GM19452 (cell line): ENCODE measurements around the gene THUMPD3.

Experiments used
- ATAC-seq: cut with Tn5 transposase; IDR thresholded peaks from one replicate; pipeline ENCODE4 v1.9.1; 2021; ENCODE audit not compliant: unreplicated experiment

Gene THUMPD3

GRCh38 chr3:9396632-9397331 lies 33.9 kb downstream of the THUMPD3 start:
- peak; percentile 73 for ATAC-seq

GRCh38 chr3:9397332-9397905 lies 34.6 kb downstream of the THUMPD3 start, which contains the start of gene SETD5:
Gene SETD5, plus strand, starts transcription at chr3:9397615. Its CDS starts 31,324 bp downstream, at chr3:9428939.
- peak; percentile 47 for ATAC-seq

GRCh38 chr3:9397906-9398699 lies 35.2 kb downstream of the THUMPD3 start:
- ATAC-seq, result no peak

- no peak for ATAC-seq
Observed at GRCh38 chr3:9398700-9399336, 36.0 kb downstream of the THUMPD3 start.

- ATAC-seq, result no peak
Observed at GRCh38 chr3:9399337-9399703, 36.5 kb downstream of the THUMPD3 start.

GRCh38 chr3:9399746-9400145 lies 36.9 kb downstream of the THUMPD3 start:
- ATAC-seq, result no peak

GRCh38 chr3:9400616-9401015 lies 37.8 kb downstream of the THUMPD3 start:
- no peak for ATAC-seq

- no peak for ATAC-seq
Observed at GRCh38 chr3:9401986-9402385, 39.1 kb downstream of the THUMPD3 start.

GRCh38 chr3:9402410-9403228 lies 39.8 kb downstream of the THUMPD3 start:
- no peak for ATAC-seq

- ATAC-seq, result no peak
Observed at GRCh38 chr3:9403463-9403862, 40.6 kb downstream of the THUMPD3 start.

GRCh38 chr3:9404680-9405079 lies 41.8 kb downstream of the THUMPD3 start:
- no peak for ATAC-seq

- no peak for ATAC-seq
Observed at GRCh38 chr3:9405756-9406155, 42.9 kb downstream of the THUMPD3 start.

- no peak for ATAC-seq
Observed at GRCh38 chr3:9406856-9407626, 44.2 kb downstream of the THUMPD3 start.

- no peak for ATAC-seq
Observed at GRCh38 chr3:9408061-9408460, 45.2 kb downstream of the THUMPD3 start.

GRCh38 chr3:9408546-9408945 lies 45.7 kb downstream of the THUMPD3 start:
- ATAC-seq, result no peak

- ATAC-seq, result no peak
Observed at GRCh38 chr3:9409981-9410854, 47.4 kb downstream of the THUMPD3 start.

GRCh38 chr3:9411302-9411701 lies 48.4 kb downstream of the THUMPD3 start:
- no peak for ATAC-seq

- no peak for ATAC-seq
Observed at GRCh38 chr3:9412293-9412692, 49.4 kb downstream of the THUMPD3 start.

- ATAC-seq, result no peak
Observed at GRCh38 chr3:9414826-9415225, 52.0 kb downstream of the THUMPD3 start.
